Epithelial cell of proximal tubule (primary cell): Measurements from ENCODE around the gene AP1S3. TPM values are rescaled to one million over a fixed set of nuclear protein-coding genes. Genes with fewer than 3 reads are reported as not detected.
"Not testable (repeated sequence)": the region's sequence is repeated elsewhere in the genome, so short reads cannot be mapped to it uniquely, and the experiment has no call there.

Source experiments
- DNase-seq: peaks from one replicate; pipeline ENCODE4 v3.0.0-alpha.2; 2011; ENCODE audit warnings: low read depth
- H3K4me3 ChIP-seq: 2 replicates; pipeline ENCODE4 v1.5.1; 2011; ENCODE audit warnings: low read depth, mild to moderate bottlenecking, low read length
- CTCF ChIP-seq: conservative IDR thresholded peaks from 2 replicates; pipeline ENCODE4 v1.5.1; 2012; ENCODE audit warnings: low read depth, mild to moderate bottlenecking, low read length
- total RNA-seq: library from RNA; depleted of rRNA; stranded (reverse); fragments of >200 nt; gene quantifications from 2 replicates; pipeline ENCODE4 v1.2.3, GENCODE V29; 2015

Gene AP1S3
- total RNA-seq, 1 donor from 2014 or later, result 28.8 TPM

- no peak for DNase-seq
- no peak overlapping the region for H3K4me3 ChIP-seq
- TF ChIP-seq CTCF, result no peak
Measured at GRCh38 chr2:223767341-223767740, 70.0 kb downstream of the AP1S3 start.

- H3K4me3 ChIP-seq, result no peak overlapping the region
- no peak for TF ChIP-seq CTCF
- DNase-seq, result no peak
Measured at GRCh38 chr2:223765221-223765785, 72.1 kb downstream of the AP1S3 start.

GRCh38 chr2:223764796-223765195 is 72.6 kb downstream of the AP1S3 start:
- no peak for TF ChIP-seq CTCF
- DNase-seq, result no peak
- H3K4me3 ChIP-seq, result no peak overlapping the region

- TF ChIP-seq CTCF, result no peak
- no peak for DNase-seq
Measured at GRCh38 chr2:223762853-223763252, 74.5 kb downstream of the AP1S3 start.

GRCh38 chr2:223761746-223762145 is 75.6 kb downstream of the AP1S3 start:
- H3K4me3 ChIP-seq, DNase-seq: not testable (repeated sequence)

More at GRCh38 chr2:223762853-223763252, 74.5 kb downstream of the AP1S3 start:
- H3K4me3 ChIP-seq, result no peak overlapping the region

- H3K4me3 ChIP-seq, result no peak overlapping the region
- peak; percentile 30 for TF ChIP-seq CTCF
- peak; percentile 92 for DNase-seq
Measured at GRCh38 chr2:223760838-223761502, 76.4 kb downstream of the AP1S3 start.

GRCh38 chr2:223759569-223760430 is 77.6 kb downstream of the AP1S3 start:
- H3K4me3 ChIP-seq, result no peak overlapping the region
- peak; percentile 90 for DNase-seq
- TF ChIP-seq CTCF, result no peak
